ENCODE data around the gene KLHL15.
"Not testable (repeated sequence)": the region's sequence is repeated elsewhere in the genome, so short reads cannot be mapped to it uniquely, and the experiment has no call there.

KLHL15 gene

GRCh38 chrX:23981222-23981621, 45.8 kb downstream of the KLHL15 start:
- H3K36me3 ChIP-seq (ENCODE audit: insufficient read depth, low read length), result peaks cover 6% of the 10 kb centered on the region; the same call in 1 of the 2 replicates
- H3F3A ChIP-seq (ENCODE audit: low read depth), result no peaks in the 10 kb centered on the region
- H4K20me1 ChIP-seq (ENCODE audit: insufficient read depth, low read length, poor library complexity, severe bottlenecking), result no peaks in the 10 kb centered on the region
- H3K4me2 ChIP-seq (ENCODE audit: low read depth, low read length, poor library complexity, severe bottlenecking), result no peak overlapping the region
- H3K79me2 ChIP-seq (ENCODE audit: insufficient read depth, low read length), result no peaks in the 10 kb centered on the region
- no peaks in the 10 kb centered on the region for H3K9me3 ChIP-seq (ENCODE audit: insufficient read depth, low read depth, low read length)
- H3K9me2 ChIP-seq (replicated peaks; ENCODE audit: low read depth, low read length), result no peaks in the 10 kb centered on the region
- TF ChIP-seq EZH2phosphoT487 (IDR thresholded peaks at IDR 0.05; ENCODE audit: borderline replicate concordance), result no peak
- TF ChIP-seq, protein P1, sequence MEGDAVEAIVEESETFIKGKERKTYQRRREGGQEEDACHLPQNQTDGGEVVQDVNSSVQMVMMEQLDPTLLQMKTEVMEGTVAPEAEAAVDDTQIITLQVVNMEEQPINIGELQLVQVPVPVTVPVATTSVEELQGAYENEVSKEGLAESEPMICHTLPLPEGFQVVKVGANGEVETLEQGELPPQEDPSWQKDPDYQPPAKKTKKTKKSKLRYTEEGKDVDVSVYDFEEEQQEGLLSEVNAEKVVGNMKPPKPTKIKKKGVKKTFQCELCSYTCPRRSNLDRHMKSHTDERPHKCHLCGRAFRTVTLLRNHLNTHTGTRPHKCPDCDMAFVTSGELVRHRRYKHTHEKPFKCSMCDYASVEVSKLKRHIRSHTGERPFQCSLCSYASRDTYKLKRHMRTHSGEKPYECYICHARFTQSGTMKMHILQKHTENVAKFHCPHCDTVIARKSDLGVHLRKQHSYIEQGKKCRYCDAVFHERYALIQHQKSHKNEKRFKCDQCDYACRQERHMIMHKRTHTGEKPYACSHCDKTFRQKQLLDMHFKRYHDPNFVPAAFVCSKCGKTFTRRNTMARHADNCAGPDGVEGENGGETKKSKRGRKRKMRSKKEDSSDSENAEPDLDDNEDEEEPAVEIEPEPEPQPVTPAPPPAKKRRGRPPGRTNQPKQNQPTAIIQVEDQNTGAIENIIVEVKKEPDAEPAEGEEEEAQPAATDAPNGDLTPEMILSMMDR (conservative IDR thresholded peaks at IDR 0.05; ENCODE audit: low read length), result no peak
- H2AFZ ChIP-seq (ENCODE audit: low read length), result no peak overlapping the region
- no peaks in the 10 kb centered on the region for H3K4me1 ChIP-seq (ENCODE audit: insufficient read depth, low read length, poor library complexity, severe bottlenecking)
- H3K9ac ChIP-seq (ENCODE audit: low read depth, low read length, poor library complexity, severe bottlenecking), result no peak overlapping the region
- H3K4me3 ChIP-seq (ENCODE audit: low read length, poor library complexity, severe bottlenecking), result no peak overlapping the region
- H3K27me3 ChIP-seq (ENCODE audit: insufficient read depth, low read length, poor library complexity, severe bottlenecking), result no peaks in the 10 kb centered on the region

GRCh38 chrX:23980011-23980441, 47.0 kb downstream of the KLHL15 start:
- H3K4me3 ChIP-seq (ENCODE audit: low read length, poor library complexity, severe bottlenecking), result no peak overlapping the region
- H3F3A ChIP-seq (ENCODE audit: low read depth), result no peaks in the 10 kb centered on the region
- no peaks in the 10 kb centered on the region; the same call in 1 of the 2 replicates for H3K36me3 ChIP-seq (ENCODE audit: insufficient read depth, low read length)
- no peaks in the 10 kb centered on the region for H3K4me1 ChIP-seq (ENCODE audit: insufficient read depth, low read length, poor library complexity, severe bottlenecking)
- H2AFZ ChIP-seq (ENCODE audit: low read length), result no peak overlapping the region
- H4K20me1 ChIP-seq (ENCODE audit: insufficient read depth, low read length, poor library complexity, severe bottlenecking), result no peaks in the 10 kb centered on the region
- no peaks in the 10 kb centered on the region for H3K9me3 ChIP-seq (ENCODE audit: insufficient read depth, low read depth, low read length)
- no peaks in the 10 kb centered on the region for H3K9me2 ChIP-seq (replicated peaks; ENCODE audit: low read depth, low read length)
- no peaks in the 10 kb centered on the region for H3K79me2 ChIP-seq (ENCODE audit: insufficient read depth, low read length)
- no peak overlapping the region for H3K9ac ChIP-seq (ENCODE audit: low read depth, low read length, poor library complexity, severe bottlenecking)
- TF ChIP-seq EZH2phosphoT487 (IDR thresholded peaks at IDR 0.05; ENCODE audit: borderline replicate concordance), result no peak
- TF ChIP-seq, protein P1 (conservative IDR thresholded peaks at IDR 0.05; ENCODE audit: low read length), result no peak
- H3K27me3 ChIP-seq (ENCODE audit: insufficient read depth, low read length, poor library complexity, severe bottlenecking), result no peaks in the 10 kb centered on the region
- H3K4me2 ChIP-seq (ENCODE audit: low read depth, low read length, poor library complexity, severe bottlenecking), result no peak overlapping the region

DNA sequence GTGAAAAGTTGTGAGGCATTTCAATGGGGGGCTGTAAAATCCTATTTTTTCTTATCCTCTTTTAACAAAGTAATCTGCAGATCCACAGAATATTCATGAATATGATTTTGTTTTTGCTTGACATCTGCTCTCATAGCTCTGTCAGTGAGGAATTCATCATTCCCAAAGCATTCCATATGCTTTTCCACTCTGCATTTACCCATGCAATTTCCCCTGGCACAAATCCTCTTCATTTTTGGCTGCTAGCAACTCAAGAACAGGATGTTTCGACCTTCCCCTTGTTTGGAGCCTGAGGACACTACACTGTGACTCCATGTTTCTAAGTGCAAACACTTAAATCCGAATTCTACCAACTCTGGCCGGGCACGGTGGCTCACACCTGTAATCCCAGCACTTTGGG, 48.5 kb downstream of the KLHL15 start:
- H3F3A ChIP-seq (ENCODE audit: low read depth), result no peaks in the 10 kb centered on the region
- H3K9me3 ChIP-seq (ENCODE audit: insufficient read depth, low read depth, low read length), result no peaks in the 10 kb centered on the region
- no peaks in the 10 kb centered on the region for H3K9me2 ChIP-seq (replicated peaks; ENCODE audit: low read depth, low read length)
- no peak overlapping the region for H3K9ac ChIP-seq (ENCODE audit: low read depth, low read length, poor library complexity, severe bottlenecking)
- no peaks in the 10 kb centered on the region for H3K79me2 ChIP-seq (ENCODE audit: insufficient read depth, low read length)
- H3K27me3 ChIP-seq (ENCODE audit: insufficient read depth, low read length, poor library complexity, severe bottlenecking), result no peaks in the 10 kb centered on the region
- no peaks in the 10 kb centered on the region for H3K36me3 ChIP-seq (ENCODE audit: insufficient read depth, low read length)
- no peak for TF ChIP-seq EZH2phosphoT487 (IDR thresholded peaks at IDR 0.05; ENCODE audit: borderline replicate concordance)
- TF ChIP-seq, protein P1 (conservative IDR thresholded peaks at IDR 0.05; ENCODE audit: low read length), result no peak
- no peak overlapping the region for H3K4me2 ChIP-seq (ENCODE audit: low read depth, low read length, poor library complexity, severe bottlenecking)
- no peaks in the 10 kb centered on the region for H4K20me1 ChIP-seq (ENCODE audit: insufficient read depth, low read length, poor library complexity, severe bottlenecking)
- H2AFZ ChIP-seq (ENCODE audit: low read length), result no peak overlapping the region
- no peak overlapping the region for H3K4me3 ChIP-seq (ENCODE audit: low read length, poor library complexity, severe bottlenecking)
- H3K4me1 ChIP-seq (ENCODE audit: insufficient read depth, low read length, poor library complexity, severe bottlenecking), result no peaks in the 10 kb centered on the region

- H2AFZ ChIP-seq (ENCODE audit: low read length); H3F3A ChIP-seq (ENCODE audit: low read depth); H3K4me3 ChIP-seq (ENCODE audit: low read length, poor library complexity, severe bottlenecking); H3K4me1 ChIP-seq (ENCODE audit: insufficient read depth, low read length, poor library complexity, severe bottlenecking); H3K9me2 ChIP-seq (replicated peaks; ENCODE audit: low read depth, low read length); H3K36me3 ChIP-seq (ENCODE audit: insufficient read depth, low read length); H3K9me3 ChIP-seq (ENCODE audit: insufficient read depth, low read depth, low read length); H3K27me3 ChIP-seq (ENCODE audit: insufficient read depth, low read length, poor library complexity, severe bottlenecking); H3K4me2 ChIP-seq (ENCODE audit: low read depth, low read length, poor library complexity, severe bottlenecking); H4K20me1 ChIP-seq (ENCODE audit: insufficient read depth, low read length, poor library complexity, severe bottlenecking); H3K9ac ChIP-seq (ENCODE audit: low read depth, low read length, poor library complexity, severe bottlenecking); H3K79me2 ChIP-seq (ENCODE audit: insufficient read depth, low read length): not testable (repeated sequence)
Measured at GRCh38 chrX:23965630-23966029, 61.4 kb downstream of the KLHL15 start.

Measured in Loucy (cell line).